GM12878 (cell line): ENCODE measurements around the gene EDC3. TPM values are rescaled to one million over a fixed set of nuclear protein-coding genes. Genes with fewer than 3 reads are reported as not detected.

Experiments
- ATAC-seq: fragments of 200-7000 bp; cut with Tn5 transposase; 3 replicates; pipeline ENCODE4 v1.9.1; 2020; ENCODE audit warnings: mild to moderate bottlenecking, moderate library complexity
- BruUV-seq: library from RNA; stranded (reverse); fragments of 400-500 nt; replicated peaks from 2 replicates; lab custom pipeline; 2021; lab: Mats Ljungman, UMichigan
- CTCF ChIA-PET: fragments of 300-600 bp; sonication (Branson Sonifier 250); formaldehyde crosslinking; extraction: SDS; loops from one replicate; lab custom pipeline; 2021; ENCODE audit warnings: inconsistent platforms; lab: Yijun Ruan, JAX
- POLR2A ChIA-PET: fragments of 350-600 bp; formaldehyde crosslinking; extraction: SDS; loops from one replicate; lab custom pipeline; 2021; ENCODE audit warnings: inconsistent platforms; lab: Charles Lee
- RAD21 ChIA-PET: fragments of 300-600 bp; sonication (Branson Sonifier 250); formaldehyde crosslinking; loops from one replicate; lab custom pipeline; 2023; ENCODE audit warnings: antibody characterized with exemption; ENCODE audit not compliant: unreplicated experiment; lab: Charles Lee
- SMC1A ChIA-PET: fragments of 300-600 bp; sonication (Branson Sonifier 250); formaldehyde crosslinking; loops from one replicate; lab custom pipeline; 2023; ENCODE audit not compliant: unreplicated experiment, uncharacterized antibody; lab: Charles Lee
- DNase-seq: peaks from one replicate; pipeline ENCODE4 v3.0.0-alpha.2; 2011; ENCODE audit warnings: low read depth, low spot score
- FAIRE-seq: peaks from 3 replicates; lab custom pipeline; 2011; peaks lifted over from hg19 to GRCh38; lab: Jason Lieb, UNC
- H2AFZ ChIP-seq: 2 replicates; pipeline ENCODE4 v1.6.0; 2011; ENCODE audit warnings: low read depth, low read length, control low read depth; ENCODE audit not compliant: control insufficient read depth
- H3K27ac ChIP-seq: 2 replicates; pipeline ENCODE4 v1.5.1; 2011; ENCODE audit warnings: control low read depth; ENCODE audit not compliant: control insufficient read depth, insufficient read depth
- H3K27me3 ChIP-seq, 2 experiments: replicated peaks in 1 of 2; 2 replicates each; pipeline versions ENCODE4 v1.6.0 to v1.6.1; 2011; ENCODE audit warnings: low read length in 1 of 2; ENCODE audit not compliant: control insufficient read depth in 2 of 2, insufficient read depth in 2 of 2
- H3K36me3 ChIP-seq, 2 experiments: 2 replicates each; pipeline ENCODE4 v1.5.1; 2011; ENCODE audit warnings: low read length in 1 of 2; ENCODE audit not compliant: control insufficient read depth in 2 of 2, insufficient read depth in 2 of 2
- H3K4me1 ChIP-seq: 2 replicates; pipeline ENCODE4 v1.6.1; 2011; ENCODE audit warnings: mild to moderate bottlenecking, low read length, moderate library complexity, mixed read lengths; ENCODE audit not compliant: control insufficient read depth, insufficient read depth
- H3K4me2 ChIP-seq: 2 replicates; pipeline ENCODE4 v1.6.0; 2011; ENCODE audit warnings: control low read depth; ENCODE audit not compliant: control insufficient read depth, insufficient read depth
- H3K4me3 ChIP-seq: fragments of 200-600 bp; sonication (generic); 2 replicates; pipeline ENCODE4 v1.5.1; 2016
- H3K79me2 ChIP-seq: 2 replicates; pipeline ENCODE4 v1.6.0; 2011; ENCODE audit warnings: low read length; ENCODE audit not compliant: control insufficient read depth, insufficient read depth
- H3K9ac ChIP-seq: 2 replicates; pipeline ENCODE4 v1.8.0; 2011; ENCODE audit warnings: low read length, control low read depth, mixed read lengths; ENCODE audit not compliant: control insufficient read depth, insufficient read depth
- H3K9me3 ChIP-seq: replicated peaks from 3 replicates; pipeline ENCODE4 v1.5.1; 2011; ENCODE audit warnings: mild to moderate bottlenecking, low read length; ENCODE audit not compliant: control insufficient read depth, insufficient read depth
- H4K20me1 ChIP-seq: 2 replicates; pipeline ENCODE4 v1.6.0; 2011; ENCODE audit not compliant: control insufficient read depth, insufficient read depth
- CBX5 ChIP-seq: sonication (generic); IDR thresholded peaks from 2 replicates; pipeline ENCODE4 v1.6.1; 2016; ENCODE audit warnings: low read depth, moderate library complexity, mild to moderate bottlenecking, inconsistent platforms
- CREB1 ChIP-seq: IDR thresholded peaks from 2 replicates; pipeline ENCODE4 v1.6.1; 2012; ENCODE audit warnings: low read depth, mild to moderate bottlenecking, inconsistent platforms
- EP300 ChIP-seq, 2 experiments: fragments of 150-350 bp in 1 of 2; IDR thresholded peaks; 2 replicates each; pipeline ENCODE4 v1.6.1; 2011 to 2012; ENCODE audit warnings: low read depth in 2 of 2, low read length in 2 of 2, borderline replicate concordance in 1 of 2, improper control_type of control experiment in 1 of 2, inconsistent platforms in 1 of 2; ENCODE audit not compliant: control insufficient read depth in 1 of 2
- FOS ChIP-seq: IDR thresholded peaks from 3 replicates; pipeline ENCODE4 v1.6.1; 2011; ENCODE audit warnings: borderline replicate concordance; ENCODE audit not compliant: insufficient read length; ENCODE audit errors: extremely low read depth
- HDAC2 ChIP-seq: fragments of 200-600 bp; sonication (generic); IDR thresholded peaks from 2 replicates; pipeline ENCODE4 v1.6.1; 2017
- JUNB ChIP-seq: IDR thresholded peaks from 2 replicates; pipeline ENCODE4 v1.6.1; 2016; ENCODE audit warnings: antibody characterized with exemption, mild to moderate bottlenecking
- NR2C1 ChIP-seq: fragments of 450-650 bp; IDR thresholded peaks from 2 replicates; pipeline ENCODE4 v1.6.1; 2017; ENCODE audit warnings: antibody characterized with exemption, mild to moderate bottlenecking, moderate library complexity
- NR2F1 ChIP-seq: fragments of 450-650 bp; conservative IDR thresholded peaks from 2 replicates; pipeline ENCODE4 v1.6.1; 2017; ENCODE audit warnings: mild to moderate bottlenecking
- RAD51 ChIP-seq: fragments of 450-650 bp; IDR thresholded peaks from 2 replicates; pipeline ENCODE4 v1.6.1; 2016; ENCODE audit warnings: moderate library complexity, mild to moderate bottlenecking, inconsistent platforms
- RELA ChIP-seq: fragments of 450-650 bp; IDR thresholded peaks from 2 replicates; pipeline ENCODE4 v1.8.0; 2014; ENCODE audit warnings: borderline replicate concordance; ENCODE audit not compliant: partially characterized antibody
- ZNF217 ChIP-seq: fragments of 450-650 bp; IDR thresholded peaks from 2 replicates; pipeline ENCODE4 v1.6.1; 2017; ENCODE audit warnings: antibody characterized with exemption, mild to moderate bottlenecking
- ZNF274 ChIP-seq: IDR thresholded peaks from one replicate; pipeline ENCODE4 v1.8.0; 2011; ENCODE audit not compliant: insufficient read length, insufficient read depth
- WGBS: methylation state at CpG from one replicate; pipeline ENCODE4 v1.1.6; 2016; ENCODE audit warnings: low lambda C conversion rate; ENCODE audit not compliant: insufficient replicate concordance, insufficient coverage; ENCODE audit errors: missing lambda C conversion rate; 5-methylcytosine and 5-hydroxymethylcytosine counted together
- in situ Hi-C: fragments of 300-500 bp; cut with MboI; formaldehyde crosslinking; loops from 9 replicates; pipeline ENCODE4 v1.14.3; 2018; ENCODE audit warnings: mixed read lengths
- intact Hi-C: fragments of 100-400 bp; cut with micrococcal nuclease; formaldehyde crosslinking; loops from one replicate; pipeline ENCODE4 v1.14.2; 2022; ENCODE audit not compliant: unreplicated experiment
- polyA plus RNA-seq, 11 experiments: library from polyadenylated mRNA; depleted of rRNA in 4 of 11; unstranded in 6 of 11; stranded (reverse) in 5 of 11; fragments of >200 nt; fragmentation: Nextera tagmentation in 4 of 11; fragmentation: Illumina TruSeq in 1 of 11; extraction: Ambion mirVana in 4 of 11; extraction: Trizol in 1 of 11; gene quantifications; 1 replicate in 1 of 11; 2 replicates in 10 of 11; pipeline versions ENCODE4 v1.2.1 to v1.2.3, GENCODE V29; 2011 to 2016; ENCODE audit warnings: inconsistent platforms in 2 of 11, missing spikeins in 2 of 11, low read depth in 1 of 11
- total RNA-seq, 4 experiments: library from RNA; depleted of rRNA in 3 of 4; stranded (reverse); fragments of >200 nt in 3 of 4; fragmentation: Illumina TruSeq in 1 of 4; extraction: Trizol in 1 of 4; gene quantifications; 2 replicates each; pipeline versions ENCODE4 v1.2.1 to v1.2.3, GENCODE V29; 2013 to 2021
- TF ChIP-seq, protein P1 (sequence below): IDR thresholded peaks from 2 replicates; pipeline ENCODE4 v1.6.1; 2012; ENCODE audit warnings: low read depth, low read length, improper control_type of control experiment
- TF ChIP-seq, protein P2 (sequence below): IDR thresholded peaks from 2 replicates; pipeline ENCODE4 v1.6.1; 2012; ENCODE audit warnings: low read depth, low read length, improper control_type of control experiment
- TF ChIP-seq, protein P3 (sequence below): fragments of 450-650 bp; conservative IDR thresholded peaks from 2 replicates; pipeline ENCODE4 v1.6.1; 2017; ENCODE audit warnings: mild to moderate bottlenecking, moderate library complexity
- TF ChIP-seq, protein P4 (sequence below): IDR thresholded peaks from 2 replicates; pipeline ENCODE4 v1.6.1; 2011; ENCODE audit warnings: borderline replicate concordance, low read depth, mild to moderate bottlenecking, moderate library complexity, low read length; ENCODE audit not compliant: insufficient read depth, poor library complexity, severe bottlenecking

EDC3 gene
- total and polyA plus RNA-seq, 10 of the 15 experiments (the other 5 are each of a cell fraction or from before 2014, with no cell fraction given) = 11.8 to 48.4 (median 35.3) TPM

DNA sequence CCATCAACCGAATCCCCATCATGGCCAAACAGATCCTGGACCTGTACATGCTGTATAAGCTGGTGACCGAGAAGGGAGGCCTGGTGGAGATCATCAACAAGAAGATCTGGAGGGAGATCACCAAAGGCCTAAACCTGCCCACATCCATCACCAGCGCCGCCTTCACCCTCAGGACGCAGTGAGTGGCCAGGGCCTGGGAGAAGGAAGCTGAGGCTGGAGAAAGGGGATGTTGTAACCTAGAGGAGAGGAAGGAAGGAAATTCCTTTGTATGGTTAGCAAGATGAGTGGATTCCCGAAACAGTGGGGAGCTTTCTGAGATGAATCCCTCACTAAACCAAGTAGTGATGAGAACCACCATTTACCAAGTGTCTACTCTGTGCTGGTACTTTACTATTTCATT is 106.0 kb downstream of the EDC3 start (continued):
- TF ChIP-seq JUNB (no peak), RELA (no peak)
- TF ChIP-seq, all 136 proteins: peak for 0

DNA sequence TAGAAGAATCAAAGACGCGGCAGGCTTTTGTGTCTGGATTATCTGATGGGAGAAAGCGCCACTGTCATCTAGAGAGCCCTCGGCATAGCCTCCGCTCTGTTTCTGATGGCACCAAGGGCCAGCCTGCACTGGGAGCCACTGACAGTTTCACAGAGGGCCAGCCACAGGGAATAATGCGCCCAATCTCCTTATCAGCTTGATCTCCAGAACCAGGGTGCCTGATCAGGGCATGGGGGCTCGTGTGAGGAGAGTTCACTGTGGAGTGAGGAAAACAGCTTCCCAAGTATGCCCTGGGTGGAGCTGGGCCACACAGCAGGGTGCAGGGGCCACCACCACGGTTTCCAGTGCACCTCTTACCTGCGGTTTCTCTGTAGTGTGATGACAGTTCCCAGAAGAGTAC is 110.0 kb downstream of the EDC3 start:
- Histone ChIP-seq H3K4me2 (no peak overlapping the region), H3K79me2 (no peaks in the 10 kb centered on the region; the same call in 1 of the 2 replicates), H3K27me3 (no peaks in the 10 kb centered on the region), H3K27ac (no peak overlapping the region), H3K9ac (no peak overlapping the region), H3K9me3 (no peaks in the 10 kb centered on the region), H3K4me3 (no peak overlapping the region), H4K20me1 (no peaks in the 10 kb centered on the region), H2AFZ (no peak overlapping the region), H3K4me1 (no peaks in the 10 kb centered on the region), H3K36me3 (peaks cover 29 to 47% of the 10 kb centered on the region in 2 experiments)
- in situ Hi-C loops (no loop called here), intact Hi-C loops (no loop called here)
- WGBS = 85% methylated on average over 9 of the region's 9 CpGs
- RAD21 ChIA-PET = no interaction called here
- SMC1A ChIA-PET = no interaction called here
- CTCF ChIA-PET = no interaction called here
- TF ChIP-seq ZNF274 = no peak
- TF ChIP-seq, protein P1, sequence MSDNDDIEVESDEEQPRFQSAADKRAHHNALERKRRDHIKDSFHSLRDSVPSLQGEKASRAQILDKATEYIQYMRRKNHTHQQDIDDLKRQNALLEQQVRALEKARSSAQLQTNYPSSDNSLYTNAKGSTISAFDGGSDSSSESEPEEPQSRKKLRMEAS = no peak
- TF ChIP-seq, protein P2, sequence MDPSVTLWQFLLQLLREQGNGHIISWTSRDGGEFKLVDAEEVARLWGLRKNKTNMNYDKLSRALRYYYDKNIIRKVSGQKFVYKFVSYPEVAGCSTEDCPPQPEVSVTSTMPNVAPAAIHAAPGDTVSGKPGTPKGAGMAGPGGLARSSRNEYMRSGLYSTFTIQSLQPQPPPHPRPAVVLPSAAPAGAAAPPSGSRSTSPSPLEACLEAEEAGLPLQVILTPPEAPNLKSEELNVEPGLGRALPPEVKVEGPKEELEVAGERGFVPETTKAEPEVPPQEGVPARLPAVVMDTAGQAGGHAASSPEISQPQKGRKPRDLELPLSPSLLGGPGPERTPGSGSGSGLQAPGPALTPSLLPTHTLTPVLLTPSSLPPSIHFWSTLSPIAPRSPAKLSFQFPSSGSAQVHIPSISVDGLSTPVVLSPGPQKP = no peak
- no peak for TF ChIP-seq NR2C1
- TF ChIP-seq, protein P3, sequence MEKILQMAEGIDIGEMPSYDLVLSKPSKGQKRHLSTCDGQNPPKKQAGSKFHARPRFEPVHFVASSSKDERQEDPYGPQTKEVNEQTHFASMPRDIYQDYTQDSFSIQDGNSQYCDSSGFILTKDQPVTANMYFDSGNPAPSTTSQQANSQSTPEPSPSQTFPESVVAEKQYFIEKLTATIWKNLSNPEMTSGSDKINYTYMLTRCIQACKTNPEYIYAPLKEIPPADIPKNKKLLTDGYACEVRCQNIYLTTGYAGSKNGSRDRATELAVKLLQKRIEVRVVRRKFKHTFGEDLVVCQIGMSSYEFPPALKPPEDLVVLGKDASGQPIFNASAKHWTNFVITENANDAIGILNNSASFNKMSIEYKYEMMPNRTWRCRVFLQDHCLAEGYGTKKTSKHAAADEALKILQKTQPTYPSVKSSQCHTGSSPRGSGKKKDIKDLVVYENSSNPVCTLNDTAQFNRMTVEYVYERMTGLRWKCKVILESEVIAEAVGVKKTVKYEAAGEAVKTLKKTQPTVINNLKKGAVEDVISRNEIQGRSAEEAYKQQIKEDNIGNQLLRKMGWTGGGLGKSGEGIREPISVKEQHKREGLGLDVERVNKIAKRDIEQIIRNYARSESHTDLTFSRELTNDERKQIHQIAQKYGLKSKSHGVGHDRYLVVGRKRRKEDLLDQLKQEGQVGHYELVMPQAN = no peak
- no peak for TF ChIP-seq RAD51
- TF ChIP-seq, protein P4, sequence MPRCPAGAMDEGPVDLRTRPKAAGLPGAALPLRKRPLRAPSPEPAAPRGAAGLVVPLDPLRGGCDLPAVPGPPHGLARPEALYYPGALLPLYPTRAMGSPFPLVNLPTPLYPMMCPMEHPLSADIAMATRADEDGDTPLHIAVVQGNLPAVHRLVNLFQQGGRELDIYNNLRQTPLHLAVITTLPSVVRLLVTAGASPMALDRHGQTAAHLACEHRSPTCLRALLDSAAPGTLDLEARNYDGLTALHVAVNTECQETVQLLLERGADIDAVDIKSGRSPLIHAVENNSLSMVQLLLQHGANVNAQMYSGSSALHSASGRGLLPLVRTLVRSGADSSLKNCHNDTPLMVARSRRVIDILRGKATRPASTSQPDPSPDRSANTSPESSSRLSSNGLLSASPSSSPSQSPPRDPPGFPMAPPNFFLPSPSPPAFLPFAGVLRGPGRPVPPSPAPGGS = no peak
- TF ChIP-seq HDAC2 = no peak
- no peak for TF ChIP-seq ZNF217
- TF ChIP-seq CREB1 = no peak
- no peak for TF ChIP-seq CBX5
- TF ChIP-seq FOS = no peak
- TF ChIP-seq EP300 (IDR thresholded peaks at IDR 0.05; ENCODE audit: borderline replicate concordance in 1 of 2, control insufficient read depth in 1 of 2, low read depth in 2 of 2, low read length in 2 of 2) = no peak
- no peak for TF ChIP-seq NR2F1
- DNase-seq = no peak
- POLR2A ChIA-PET = no interaction called here
- no peak for FAIRE-seq
- no peak for ATAC-seq
- BruUV-seq = no TSS peak
